Caco-2 (cell line): ENCODE results near the gene TBX10. TPM values are rescaled to one million over a fixed set of nuclear protein-coding genes. Genes with fewer than 3 reads are reported as not detected.
A peak's percentile ranks its signal among the peaks of the same experiment; 100 is the strongest.

ENCODE experiments used
- BruUV-seq: library from RNA; stranded (reverse); fragments of 400-500 nt; replicated peaks from 2 replicates; lab custom pipeline; 2021; lab: Mats Ljungman, UMichigan
- CTCF ChIA-PET: fragments of 300-600 bp; sonication (Branson Sonifier 250); formaldehyde crosslinking; loops from one replicate; lab custom pipeline; 2022; ENCODE audit warnings: antibody characterized with exemption; lab: Charles Lee
- POLR2A ChIA-PET: fragments of 300-600 bp; sonication (Branson Sonifier 250); formaldehyde crosslinking; loops from one replicate; lab custom pipeline; 2022; ENCODE audit warnings: antibody characterized with exemption; lab: Charles Lee
- DNase-seq, 2 experiments: peaks; one replicate each; pipeline versions ENCODE4 v3.0.0 to v3.0.0-alpha.2; 2020 to 2022
- H3K27me3 ChIP-seq: replicated peaks from 2 replicates; pipeline ENCODE4 v1.6.0; 2011; ENCODE audit warnings: low read length; ENCODE audit not compliant: control insufficient read depth, insufficient read depth
- H3K36me3 ChIP-seq: 2 replicates; pipeline ENCODE4 v1.5.1; 2011; ENCODE audit warnings: low read length; ENCODE audit not compliant: control insufficient read depth, insufficient read depth
- H3K4me1 ChIP-seq: fragments of 250-450 bp; sonication (Bioruptor Pico); 2 replicates; pipeline ENCODE4 v1.5.1; 2020; ENCODE audit warnings: mild to moderate bottlenecking
- H3K4me3 ChIP-seq: 2 replicates; pipeline ENCODE4 v1.5.1; 2011; ENCODE audit warnings: low read depth, mild to moderate bottlenecking, control low read depth, low read length
- H3K9me3 ChIP-seq: fragments of 250-450 bp; sonication (Bioruptor Pico); 2 replicates; pipeline ENCODE4 v1.5.1; 2020; ENCODE audit warnings: mild to moderate bottlenecking, moderate library complexity
- H3K27ac Mint-ChIP-seq: one replicate; pipeline ENCODE4 v1.8.0; 2022; ENCODE audit warnings: mixed read lengths; ENCODE audit not compliant: unreplicated experiment
- H3K27me3 Mint-ChIP-seq: one replicate; pipeline ENCODE4 v1.8.0; 2022; ENCODE audit warnings: mixed read lengths; ENCODE audit not compliant: insufficient read depth, unreplicated experiment
- H3K36me3 Mint-ChIP-seq: one replicate; pipeline ENCODE4 v1.8.0; 2022; ENCODE audit warnings: mild to moderate bottlenecking, mixed read lengths; ENCODE audit not compliant: insufficient read depth, unreplicated experiment
- H3K4me1 Mint-ChIP-seq: one replicate; pipeline ENCODE4 v1.8.0; 2022; ENCODE audit warnings: low read depth, mixed read lengths; ENCODE audit not compliant: unreplicated experiment
- H3K4me3 Mint-ChIP-seq: one replicate; pipeline ENCODE4 v1.8.0; 2022; ENCODE audit warnings: mild to moderate bottlenecking, moderate library complexity, mixed read lengths; ENCODE audit not compliant: unreplicated experiment
- H3K9me3 Mint-ChIP-seq: one replicate; pipeline ENCODE4 v1.8.0; 2022; ENCODE audit warnings: mixed read lengths; ENCODE audit not compliant: unreplicated experiment
- intact Hi-C: fragments of 100-400 bp; cut with micrococcal nuclease; formaldehyde crosslinking; loops from one replicate; pipeline ENCODE4 v1.10.0; 2022; ENCODE audit not compliant: unreplicated experiment
- total RNA-seq: library from RNA; stranded (reverse); gene quantifications from 2 replicates; pipeline ENCODE4 v1.2.3, GENCODE V29; 2022
- TF ChIP-seq, protein P1 (sequence below), 2 experiments: fragments of 200-600 bp in 1 of 2; IDR thresholded peaks; 1 replicate in 1 of 2; 2 replicates in 1 of 2; pipeline versions ENCODE4 v1.5.1 to v1.8.0; 2011 to 2022; ENCODE audit warnings: antibody characterized with exemption in 1 of 2, control low read depth in 1 of 2, inconsistent platforms in 1 of 2, low read depth in 1 of 2, low read length in 1 of 2, mild to moderate bottlenecking in 1 of 2, moderate library complexity in 1 of 2; ENCODE audit not compliant: insufficient read depth in 1 of 2, severe bottlenecking in 1 of 2, unreplicated experiment in 1 of 2

The TBX10 gene
- total RNA-seq, 1 experiment from 2014 or later = not detected

DNA sequence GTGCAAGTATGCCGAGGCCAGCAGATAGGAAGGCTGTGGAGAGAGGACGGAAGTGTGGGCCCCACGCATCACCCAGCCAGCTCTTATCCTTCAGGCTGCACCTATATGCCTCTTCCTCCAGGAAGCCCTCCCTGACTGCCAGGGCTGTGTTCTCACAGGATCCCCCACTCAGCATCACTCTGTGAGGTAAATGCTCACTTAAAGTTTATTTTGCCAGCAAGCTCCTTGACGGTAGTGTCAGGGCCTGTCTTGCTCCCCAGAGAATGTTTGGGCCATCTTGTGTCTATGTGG lies 4.4 kb downstream of the TBX10 start:
- H3K36me3 Mint-ChIP-seq = peaks cover 14% of the 10 kb centered on the region
- DNase-seq = no peak
- no peak overlapping the region for H3K4me3 Mint-ChIP-seq
- H3K9me3 Mint-ChIP-seq = no peaks in the 10 kb centered on the region
- no peak overlapping the region for H3K27ac Mint-ChIP-seq
- H3K4me1 Mint-ChIP-seq = peaks cover 7% of the 10 kb centered on the region
- TF ChIP-seq, protein P1, sequence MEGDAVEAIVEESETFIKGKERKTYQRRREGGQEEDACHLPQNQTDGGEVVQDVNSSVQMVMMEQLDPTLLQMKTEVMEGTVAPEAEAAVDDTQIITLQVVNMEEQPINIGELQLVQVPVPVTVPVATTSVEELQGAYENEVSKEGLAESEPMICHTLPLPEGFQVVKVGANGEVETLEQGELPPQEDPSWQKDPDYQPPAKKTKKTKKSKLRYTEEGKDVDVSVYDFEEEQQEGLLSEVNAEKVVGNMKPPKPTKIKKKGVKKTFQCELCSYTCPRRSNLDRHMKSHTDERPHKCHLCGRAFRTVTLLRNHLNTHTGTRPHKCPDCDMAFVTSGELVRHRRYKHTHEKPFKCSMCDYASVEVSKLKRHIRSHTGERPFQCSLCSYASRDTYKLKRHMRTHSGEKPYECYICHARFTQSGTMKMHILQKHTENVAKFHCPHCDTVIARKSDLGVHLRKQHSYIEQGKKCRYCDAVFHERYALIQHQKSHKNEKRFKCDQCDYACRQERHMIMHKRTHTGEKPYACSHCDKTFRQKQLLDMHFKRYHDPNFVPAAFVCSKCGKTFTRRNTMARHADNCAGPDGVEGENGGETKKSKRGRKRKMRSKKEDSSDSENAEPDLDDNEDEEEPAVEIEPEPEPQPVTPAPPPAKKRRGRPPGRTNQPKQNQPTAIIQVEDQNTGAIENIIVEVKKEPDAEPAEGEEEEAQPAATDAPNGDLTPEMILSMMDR (IDR thresholded peaks at IDR 0.05; ENCODE audit: insufficient read depth in 1 of 2, low read depth in 1 of 2, low read length in 1 of 2, severe bottlenecking in 1 of 2, unreplicated experiment in 1 of 2) = no peak
- Histone ChIP-seq H3K36me3 (no peaks in the 10 kb centered on the region), H3K27me3 (no peaks in the 10 kb centered on the region), H3K4me1 (peaks cover 13% of the 10 kb centered on the region), H3K9me3 (no peaks in the 10 kb centered on the region), H3K4me3 (no peak overlapping the region)
- no peaks in the 10 kb centered on the region for H3K27me3 Mint-ChIP-seq
- no TSS peak for BruUV-seq
- ChIA-PET POLR2A (no interaction called here), CTCF (no interaction called here)
- intact Hi-C loops = no loop called here

DNA sequence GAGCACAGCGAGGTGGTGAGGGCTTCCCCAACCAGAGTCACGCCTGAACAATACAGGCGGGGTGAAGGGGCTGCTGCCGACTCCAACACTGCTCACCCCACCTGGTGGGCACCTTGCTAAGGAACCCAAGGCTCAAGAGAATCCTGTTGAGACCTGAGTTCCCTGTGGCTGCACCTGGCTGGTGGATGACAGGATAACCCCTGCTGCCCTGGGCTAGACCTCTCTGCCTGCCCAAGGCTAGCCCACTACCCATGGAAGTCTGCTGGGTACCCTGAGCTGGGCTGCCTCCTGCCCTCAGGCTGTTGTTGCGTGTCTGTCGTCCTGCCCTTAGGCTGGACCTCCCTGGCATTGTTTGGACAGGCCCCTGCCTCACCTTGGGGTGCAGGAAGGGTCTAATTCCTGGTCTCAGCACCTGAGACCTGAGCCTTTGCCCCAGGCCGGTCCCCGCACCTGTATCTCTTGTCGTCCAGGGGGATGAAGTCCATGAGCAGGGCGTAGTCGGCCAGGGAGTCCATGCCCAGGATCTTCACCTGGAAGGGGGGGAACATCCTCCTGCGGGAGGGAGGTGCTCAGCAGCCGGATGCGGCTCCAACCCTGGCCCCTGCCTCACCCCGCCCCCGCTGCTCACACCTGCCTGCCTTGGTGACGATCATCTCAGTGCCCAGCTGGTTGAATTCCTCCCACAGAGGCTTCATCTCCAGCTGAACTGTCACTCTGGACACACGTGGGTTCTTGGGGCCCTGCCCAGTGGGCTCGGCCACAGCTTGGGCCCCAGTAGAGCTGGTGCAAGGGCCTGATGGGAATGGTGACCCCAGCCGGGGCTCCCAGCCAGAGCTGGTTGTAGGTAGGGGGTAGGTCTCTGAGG lies 5.0 kb downstream of the TBX10 start:
- ChIA-PET CTCF (interaction anchor here (1.0 kb wide), 1 partner anchor 17 kb away, joined by 5 read pairs; no protein-coding TSS in a partner anchor), POLR2A (no interaction called here)
- H3K4me3 Mint-ChIP-seq = no peak overlapping the region

DNA sequence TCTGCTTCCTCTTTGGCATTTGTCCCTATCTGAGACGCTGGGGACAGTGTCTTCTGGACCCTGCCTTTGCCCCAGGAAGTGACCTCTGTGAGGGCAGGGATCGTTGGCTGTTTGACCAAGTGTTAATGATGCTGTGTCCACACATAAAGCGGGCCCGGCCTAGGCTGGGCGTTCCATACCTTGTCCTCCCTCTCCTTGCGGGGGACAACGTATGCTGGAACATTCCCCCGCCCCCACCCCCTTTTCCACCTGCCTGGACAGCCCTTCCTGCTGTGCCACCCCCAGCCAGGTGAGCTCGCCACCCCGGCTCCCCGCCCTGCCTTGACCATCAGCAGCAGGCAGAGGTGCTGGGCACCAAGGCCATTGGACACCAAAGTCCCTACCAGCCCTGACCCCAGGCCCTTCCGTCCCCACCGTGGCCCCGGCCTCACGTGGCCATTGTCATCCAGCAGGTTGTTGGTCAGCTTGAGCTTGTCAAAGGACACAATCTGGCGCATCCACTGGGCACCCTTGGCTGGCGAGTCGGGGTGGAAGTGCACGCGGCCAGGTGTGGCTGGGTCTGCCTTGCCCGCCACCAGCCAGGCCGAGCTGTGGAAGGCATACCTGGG lies 5.7 kb downstream of the TBX10 start:
- Mint-ChIP-seq H3K4me3 (no peak overlapping the region), H3K4me1 (peaks cover 7% of the 10 kb centered on the region), H3K27me3 (no peaks in the 10 kb centered on the region), H3K36me3 (peaks cover 19% of the 10 kb centered on the region), H3K9me3 (no peaks in the 10 kb centered on the region), H3K27ac (no peak overlapping the region)
- Histone ChIP-seq H3K9me3 (no peaks in the 10 kb centered on the region), H3K4me1 (peaks cover 11% of the 10 kb centered on the region), H3K36me3 (no peaks in the 10 kb centered on the region), H3K4me3 (no peak overlapping the region), H3K27me3 (no peaks in the 10 kb centered on the region)
- DNase-seq = peak in 1 of 2 experiments; percentile 39
- BruUV-seq = no TSS peak
- intact Hi-C loops = no loop called here
- TF ChIP-seq, protein P1 (IDR thresholded peaks at IDR 0.05; ENCODE audit: insufficient read depth in 1 of 2, low read depth in 1 of 2, low read length in 1 of 2, severe bottlenecking in 1 of 2, unreplicated experiment in 1 of 2) = no peak
- ChIA-PET CTCF (interaction anchor here (1.0 kb wide), 1 partner anchor 17 kb away, joined by 5 read pairs; no protein-coding TSS in a partner anchor), POLR2A (no interaction called here)

More for the DNA sequence above, 5.0 kb downstream of the TBX10 start:
- H3K9me3 ChIP-seq = no peaks in the 10 kb centered on the region
- no peak overlapping the region for H3K27ac Mint-ChIP-seq
- no peaks in the 10 kb centered on the region for H3K27me3 Mint-ChIP-seq
- no peak overlapping the region for H3K4me3 ChIP-seq
- H3K27me3 ChIP-seq = no peaks in the 10 kb centered on the region
- DNase-seq = peak in 1 of 2 experiments; percentile 42
- H3K36me3 ChIP-seq = no peaks in the 10 kb centered on the region
- H3K4me1 ChIP-seq = peaks cover 11% of the 10 kb centered on the region
- TF ChIP-seq, protein P1 (IDR thresholded peaks at IDR 0.05; ENCODE audit: insufficient read depth in 1 of 2, low read depth in 1 of 2, low read length in 1 of 2, severe bottlenecking in 1 of 2, unreplicated experiment in 1 of 2) = no peak
- peaks cover 14% of the 10 kb centered on the region for H3K36me3 Mint-ChIP-seq
- intact Hi-C loops = no loop called here
- no peaks in the 10 kb centered on the region for H3K9me3 Mint-ChIP-seq
- BruUV-seq = no TSS peak
- H3K4me1 Mint-ChIP-seq = peaks cover 7% of the 10 kb centered on the region
